Nephron (organoid): ENCODE data around the gene TTC23.

Source experiments
- H3K27ac Mint-ChIP-seq, 3 experiments: 2 replicates each; pipeline ENCODE4 v1.8.0; 2020; ENCODE audit warnings: mixed read lengths in 3 of 3, mild to moderate bottlenecking in 2 of 3, moderate library complexity in 1 of 3
- H3K27me3 Mint-ChIP-seq: 2 replicates; pipeline ENCODE4 v1.8.0; 2021; ENCODE audit warnings: low read depth, mild to moderate bottlenecking, moderate library complexity, mixed read lengths
- H3K36me3 Mint-ChIP-seq: 2 replicates; pipeline ENCODE4 v1.8.0; 2020; ENCODE audit warnings: low read depth, mixed read lengths
- H3K4me1 Mint-ChIP-seq: 2 replicates; pipeline ENCODE4 v1.8.0; 2020; ENCODE audit warnings: mixed read lengths
- H3K4me3 Mint-ChIP-seq, 3 experiments: 2 replicates each; pipeline ENCODE4 v1.8.0; 2020; ENCODE audit warnings: mild to moderate bottlenecking in 3 of 3, mixed read lengths in 3 of 3, moderate library complexity in 2 of 3
- H3K9me3 Mint-ChIP-seq: 2 replicates; pipeline ENCODE4 v1.8.0; 2020; ENCODE audit warnings: mixed read lengths
- CTCF ChIP-seq, 3 experiments: fragments of 200-600 bp; sonication (generic); IDR thresholded peaks; one replicate each; pipeline ENCODE4 v1.5.0; 2021; ENCODE audit warnings: antibody characterized with exemption in 3 of 3; ENCODE audit not compliant: unreplicated experiment in 3 of 3

TTC23 gene

GRCh38 chr15:99101501-99101900, 147.9 kb downstream of the TTC23 start:
- Mint-ChIP-seq H3K4me3 (peak overlapping the region in 1 of 3 experiments; percentile 28), H3K9me3 (no peaks in the 10 kb centered on the region), H3K27me3 (peaks cover 69% of the 10 kb centered on the region), H3K36me3 (no peaks in the 10 kb centered on the region), H3K27ac (no peak overlapping the region), H3K4me1 (peaks cover 18% of the 10 kb centered on the region)
- no peak for TF ChIP-seq CTCF (IDR thresholded peaks at IDR 0.05; ENCODE audit: unreplicated experiment in 3 of 3)

GRCh38 chr15:99100245-99101173, 148.9 kb downstream of the TTC23 start:
- Mint-ChIP-seq H3K9me3 (no peaks in the 10 kb centered on the region), H3K4me3 (peak overlapping the region; percentile 73 to 75 (median 74)), H3K36me3 (no peaks in the 10 kb centered on the region), H3K27me3 (peaks cover 69% of the 10 kb centered on the region), H3K27ac (no peak overlapping the region), H3K4me1 (peaks cover 15% of the 10 kb centered on the region)
- peak; percentile 68 to 84 (median 82) for TF ChIP-seq CTCF (IDR thresholded peaks at IDR 0.05; ENCODE audit: unreplicated experiment in 3 of 3)

- H3K4me3 Mint-ChIP-seq = peak overlapping the region in 2 of 3 experiments; percentile 31 to 61
- peaks cover 15% of the 10 kb centered on the region for H3K4me1 Mint-ChIP-seq
- no peaks in the 10 kb centered on the region for H3K9me3 Mint-ChIP-seq
- peaks cover 69% of the 10 kb centered on the region for H3K27me3 Mint-ChIP-seq
- no peaks in the 10 kb centered on the region for H3K36me3 Mint-ChIP-seq
- no peak overlapping the region for H3K27ac Mint-ChIP-seq
- no peak for TF ChIP-seq CTCF (IDR thresholded peaks at IDR 0.05; ENCODE audit: unreplicated experiment in 3 of 3)
Observed at GRCh38 chr15:99099661-99100060, 149.7 kb downstream of the TTC23 start.

GRCh38 chr15:99098991-99099390, 150.4 kb downstream of the TTC23 start:
- H3K27ac Mint-ChIP-seq = no peak overlapping the region
- no peaks in the 10 kb centered on the region for H3K36me3 Mint-ChIP-seq
- TF ChIP-seq CTCF (IDR thresholded peaks at IDR 0.05; ENCODE audit: unreplicated experiment in 3 of 3) = no peak
- H3K4me1 Mint-ChIP-seq = peaks cover 15% of the 10 kb centered on the region
- no peaks in the 10 kb centered on the region for H3K9me3 Mint-ChIP-seq
- peaks cover 69% of the 10 kb centered on the region for H3K27me3 Mint-ChIP-seq
- H3K4me3 Mint-ChIP-seq = no peak overlapping the region

- Mint-ChIP-seq H3K9me3 (no peaks in the 10 kb centered on the region), H3K36me3 (no peaks in the 10 kb centered on the region), H3K4me1 (peaks cover 15% of the 10 kb centered on the region), H3K27me3 (peaks cover 66% of the 10 kb centered on the region), H3K27ac (no peak overlapping the region), H3K4me3 (no peak overlapping the region)
- TF ChIP-seq CTCF (IDR thresholded peaks at IDR 0.05; ENCODE audit: unreplicated experiment in 3 of 3) = no peak
Observed at GRCh38 chr15:99098426-99098825, 151.0 kb downstream of the TTC23 start.
